C4-2B (cell line): ENCODE data around the gene EVA1A.

ENCODE experiments used
- CTCF ChIP-seq: fragments of 450-650 bp; conservative IDR thresholded peaks from 2 replicates; pipeline ENCODE4 v1.5.1; 2017; ENCODE audit warnings: mild to moderate bottlenecking
- ZFX ChIP-seq: fragments of 450-650 bp; IDR thresholded peaks from 2 replicates; pipeline ENCODE4 v1.6.1; 2017

GRCh38 chr2:75596784-75597183 lies 36.0 kb upstream of the EVA1A start:
- TF ChIP-seq CTCF (no peak), ZFX (no peak)
